Measurements from ENCODE around the gene LCE2D.
"Not testable (repeated sequence)": the region's sequence is repeated elsewhere in the genome, so short reads cannot be mapped to it uniquely, and the experiment has no call there.

The LCE2D gene, protein sequence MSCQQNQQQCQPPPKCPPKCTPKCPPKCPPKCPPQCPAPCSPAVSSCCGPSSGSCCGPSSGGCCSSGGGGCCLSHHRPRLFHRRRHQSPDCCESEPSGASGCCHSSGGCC

GRCh38 chr1:152663098-152663497 lies at the start of gene LCE2D:
TSS of gene LCE2D (plus strand) at chr1:152663380. CDS start at chr1:152664106, 726 bp downstream.
- no peak for DNase-seq

DNA sequence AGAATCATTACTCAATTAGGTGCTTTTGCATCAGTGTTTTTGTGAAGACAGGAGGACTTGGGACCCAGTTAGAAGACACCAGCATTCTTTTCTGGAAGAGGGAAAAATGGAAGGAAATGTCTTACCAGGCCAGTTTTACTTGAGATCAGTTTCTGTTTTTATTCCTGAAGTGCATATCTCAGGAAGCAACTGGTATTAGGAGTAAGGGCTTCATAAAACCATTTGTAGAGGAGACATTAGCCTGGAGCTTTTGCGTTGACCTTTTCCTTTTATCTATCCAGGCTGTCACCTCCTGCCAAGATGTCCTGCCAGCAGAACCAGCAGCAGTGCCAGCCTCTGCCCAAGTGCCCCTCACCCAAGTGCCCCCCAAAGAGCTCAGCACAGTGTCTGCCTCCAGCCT lies 49.7 kb upstream of the LCE2D start, which contains the start of gene LCE3B:
LCE3B (plus strand) TSS at position 301 of the 400 bp plus-strand sequence; CDS start at position 301, 0 bp downstream.
- no peak for DNase-seq

DNA sequence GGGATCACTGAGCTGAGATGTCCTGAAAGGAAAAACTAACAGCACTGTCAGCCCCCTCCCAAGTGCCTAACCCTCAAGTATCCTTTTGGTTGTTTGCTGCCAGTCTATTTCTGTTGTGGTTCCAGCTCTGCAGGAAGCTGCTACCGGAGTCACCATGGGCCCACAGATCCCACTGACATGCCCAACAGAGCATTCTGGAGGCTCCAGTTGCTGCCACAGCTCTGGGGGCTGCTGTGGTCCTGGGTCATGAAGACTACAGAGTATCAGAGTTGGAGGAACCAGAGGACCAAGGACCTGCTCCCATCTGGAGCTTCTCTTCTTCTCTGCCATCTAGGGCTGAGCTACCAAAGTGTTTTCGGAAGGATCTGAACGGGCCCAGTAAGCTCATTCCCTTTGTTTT lies 41.2 kb upstream of the LCE2D start:
- DNase-seq, result no peak

- no peak for DNase-seq
Observed at GRCh38 chr1:152622803-152623202, 40.4 kb upstream of the LCE2D start, which contains the start of gene LCE3A. TSS of gene LCE3A (minus strand) at chr1:152623103. CDS start at chr1:152623103, 0 bp downstream.

DNA sequence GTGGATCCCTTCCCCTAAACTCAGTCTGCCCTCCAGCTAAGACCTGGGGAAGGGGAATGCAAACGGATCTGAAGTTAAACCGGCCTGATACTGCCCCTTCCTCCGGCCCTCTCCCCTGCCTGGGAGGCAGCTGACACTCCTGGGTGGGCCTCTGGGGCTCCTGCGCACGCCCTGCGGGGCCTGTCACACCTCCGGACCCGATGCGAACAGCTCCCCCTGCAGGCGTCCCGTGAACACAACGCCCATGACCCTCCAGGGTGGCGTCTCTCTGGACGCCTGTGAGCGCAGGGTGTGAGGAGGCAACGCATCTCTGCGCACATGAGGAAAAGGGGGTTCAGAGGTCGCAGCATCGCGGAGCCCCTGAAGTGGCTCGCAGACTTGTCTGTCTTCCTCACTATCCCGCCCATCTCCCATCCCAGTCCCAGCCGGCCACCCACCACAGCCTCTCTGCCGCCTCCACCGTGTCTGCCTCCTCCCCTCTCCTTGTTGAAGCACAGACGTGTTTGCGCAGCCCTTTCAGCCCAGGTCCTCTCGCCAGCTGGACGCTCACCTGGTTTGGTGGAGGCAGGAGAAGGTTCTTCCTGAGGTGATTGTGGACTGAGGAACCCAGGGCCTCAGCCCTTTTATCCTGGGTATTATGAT lies 39.9 kb upstream of the LCE2D start:
- no peak for DNase-seq

DNA sequence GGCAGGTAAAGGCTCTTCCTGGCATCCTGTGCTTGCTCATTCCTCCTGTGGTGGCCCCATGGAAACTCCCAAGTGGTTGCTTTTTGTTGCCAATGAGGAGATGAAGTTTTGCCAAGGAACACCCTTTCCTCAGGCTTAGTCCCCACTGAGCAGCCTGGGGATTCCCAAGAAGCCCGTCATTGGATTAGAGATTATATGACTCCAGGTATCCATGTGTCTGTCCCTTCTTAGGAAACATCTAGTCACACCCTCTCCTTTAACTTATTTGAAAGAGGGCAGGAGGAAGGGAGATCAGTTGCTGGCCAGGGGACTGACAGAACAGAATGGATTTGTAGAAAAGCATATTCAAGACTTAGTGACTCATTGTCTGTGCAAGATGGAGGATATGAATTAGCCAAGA lies 36.4 kb upstream of the LCE2D start:
- no peak for DNase-seq

- no peak for DNase-seq
Observed at GRCh38 chr1:152630596-152630995, 32.6 kb upstream of the LCE2D start.

DNA sequence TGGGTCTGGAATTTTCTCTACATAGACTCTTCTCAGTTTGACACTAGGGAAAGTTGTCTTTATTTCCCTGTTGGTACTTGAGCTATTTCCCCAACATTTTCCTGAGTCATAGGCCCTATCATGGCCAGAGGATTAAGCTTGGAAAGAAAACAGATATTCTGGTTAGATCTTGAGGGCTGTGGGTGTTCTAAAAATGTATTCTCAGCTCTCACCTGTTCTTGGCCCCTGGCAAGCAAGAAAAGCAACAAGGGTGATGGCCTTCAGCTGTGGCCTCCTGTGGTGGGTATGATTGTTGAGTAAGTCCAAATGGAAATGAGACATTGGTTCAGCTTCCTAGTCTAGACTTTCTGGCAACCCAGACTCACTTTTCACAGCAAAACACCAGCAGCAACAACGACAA lies 22.8 kb upstream of the LCE2D start:
- no peak for DNase-seq

GRCh38 chr1:152643945-152644344 lies 19.2 kb upstream of the LCE2D start:
- DNase-seq, result no peak

- DNase-seq, result no peak
Observed at GRCh38 chr1:152645146-152645545, 18.0 kb upstream of the LCE2D start.

DNA sequence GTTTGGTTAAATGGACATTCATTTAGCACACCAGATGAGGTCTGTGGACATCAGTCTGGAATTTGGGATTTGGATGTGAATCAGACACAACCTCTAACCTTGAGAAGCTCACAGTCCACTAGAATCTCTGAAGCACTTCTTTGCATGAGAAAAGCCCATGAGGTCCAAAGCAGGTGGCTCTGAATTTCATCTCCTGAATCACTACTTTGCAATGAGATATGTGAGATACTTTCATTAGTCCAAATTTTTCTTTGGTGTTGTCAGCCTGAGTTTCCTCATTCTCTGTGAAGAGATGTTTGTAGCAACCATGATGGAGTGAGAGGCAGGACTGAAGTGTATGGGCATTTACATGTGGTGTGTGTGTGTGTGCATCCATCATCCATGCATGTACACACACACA lies 16.5 kb upstream of the LCE2D start:
- no peak for DNase-seq

DNA sequence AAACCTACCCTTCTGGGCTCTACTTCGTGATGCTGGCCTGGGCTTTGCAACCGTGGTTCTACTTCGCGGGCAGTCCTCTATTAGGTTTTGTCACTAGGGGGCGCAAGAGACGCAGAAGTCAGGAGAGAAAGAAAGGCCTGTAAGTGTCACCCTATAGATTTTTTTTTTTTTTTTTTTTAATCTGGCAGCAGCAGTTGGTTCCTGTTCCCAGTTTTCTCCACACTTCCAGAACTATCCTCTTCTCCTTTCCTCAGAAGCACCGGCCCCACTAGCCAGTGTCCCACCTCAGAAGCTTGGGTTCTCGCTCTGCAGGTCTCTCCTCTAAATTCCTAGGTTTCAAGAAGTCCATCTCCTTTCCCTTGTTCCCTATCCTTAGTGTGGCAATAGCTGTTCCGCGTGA lies 9.1 kb upstream of the LCE2D start:
- peak; percentile 59 for DNase-seq

DNA sequence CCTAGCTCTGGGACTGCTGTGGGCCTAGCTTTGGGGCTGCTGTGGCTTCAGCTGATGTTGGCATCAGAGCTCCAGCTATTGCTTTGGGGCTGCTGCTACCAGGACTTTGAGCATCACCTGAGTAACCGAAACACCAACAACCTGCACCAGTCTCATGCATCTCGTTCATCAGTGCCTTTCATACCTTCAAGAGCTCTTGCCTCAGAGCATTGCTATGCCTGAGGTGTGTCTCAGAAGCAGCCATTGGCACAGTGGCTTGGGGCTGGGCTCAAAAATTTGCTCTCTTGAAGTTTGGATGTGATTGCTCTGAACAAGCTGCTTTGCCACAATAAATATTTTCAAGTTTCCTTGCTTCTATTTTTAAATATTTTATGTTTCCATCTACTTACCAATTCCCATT lies 6.7 kb upstream of the LCE2D start:
- DNase-seq, result no peak

DNA sequence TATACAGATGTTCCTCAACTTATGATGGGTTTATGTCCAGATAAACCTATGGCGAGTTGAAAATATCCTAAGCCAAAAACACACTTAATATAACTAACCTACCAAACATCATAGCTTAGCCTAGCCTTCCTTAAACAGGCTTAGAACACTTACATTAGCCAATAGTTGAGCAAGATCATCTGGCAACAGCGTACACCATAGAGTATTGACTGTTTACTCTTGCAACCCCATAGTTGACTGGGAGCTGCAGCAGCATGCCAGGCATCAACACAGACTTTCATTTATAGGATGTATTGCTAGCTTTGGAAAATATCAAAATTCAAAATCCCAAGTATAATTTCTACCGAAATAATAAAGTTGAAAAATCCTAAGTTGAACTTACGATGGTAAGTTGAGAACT lies 5.5 kb upstream of the LCE2D start:
- DNase-seq, result no peak

DNA sequence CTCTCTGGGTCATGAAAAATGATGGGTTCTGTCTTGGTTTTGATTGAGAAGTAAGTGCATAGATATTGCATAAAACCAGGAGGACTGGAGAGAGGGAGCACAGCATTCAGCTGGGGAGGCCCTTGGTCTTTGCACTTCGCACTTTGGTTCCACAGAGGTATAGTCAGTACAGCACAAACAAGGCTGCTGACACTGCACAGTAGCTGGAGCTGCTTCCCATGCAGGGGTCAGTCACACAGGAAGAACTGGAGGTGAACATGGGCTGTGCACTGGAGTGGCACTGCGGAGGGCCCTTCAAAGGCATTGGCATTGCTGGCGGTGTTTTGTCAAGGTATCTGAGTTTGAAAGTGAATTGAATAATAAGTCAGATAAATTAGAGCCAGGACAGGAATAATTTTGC lies 4.5 kb upstream of the LCE2D start:
- DNase-seq, result no peak

DNA sequence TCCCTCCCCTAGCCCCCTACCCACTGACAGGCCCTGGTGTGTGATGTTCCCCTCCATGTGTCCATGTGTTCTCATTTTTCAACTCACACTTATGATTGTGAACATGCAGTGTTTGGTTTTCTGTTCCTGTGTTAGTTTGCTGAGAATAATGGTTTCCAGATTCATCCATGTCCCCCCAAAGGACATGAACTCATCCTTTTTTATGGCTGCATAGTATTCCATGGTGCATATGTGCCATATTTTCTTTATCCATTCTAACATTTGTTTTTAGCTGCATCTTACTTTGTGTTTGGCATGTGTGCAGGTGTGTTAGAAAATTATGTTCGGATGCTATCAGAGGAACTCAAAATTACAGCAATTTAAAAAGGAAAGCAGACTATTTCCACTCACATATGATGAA lies 3.0 kb downstream of the LCE2D start:
- DNase-seq, result not testable (repeated sequence)

DNA sequence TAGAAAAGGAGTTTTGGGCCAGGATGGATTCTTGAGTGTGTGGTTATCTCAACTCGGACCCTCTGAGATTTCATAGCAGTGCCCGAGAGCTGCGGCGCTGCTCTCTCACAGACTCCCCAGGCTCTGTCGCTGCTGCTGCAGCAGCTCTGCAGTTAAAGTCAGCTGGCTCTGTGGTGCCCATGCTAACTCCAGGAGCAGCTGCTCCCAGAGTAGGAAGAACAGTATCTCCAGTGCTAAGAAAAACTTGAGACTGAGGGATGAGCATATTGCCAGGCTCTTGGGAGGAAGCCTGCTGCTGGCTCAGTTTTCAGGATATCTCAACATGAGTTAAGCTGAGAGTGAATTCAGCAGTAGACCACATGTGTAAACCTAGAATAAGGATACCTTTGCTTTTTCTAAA lies 4.5 kb downstream of the LCE2D start:
- no peak for DNase-seq

DNA sequence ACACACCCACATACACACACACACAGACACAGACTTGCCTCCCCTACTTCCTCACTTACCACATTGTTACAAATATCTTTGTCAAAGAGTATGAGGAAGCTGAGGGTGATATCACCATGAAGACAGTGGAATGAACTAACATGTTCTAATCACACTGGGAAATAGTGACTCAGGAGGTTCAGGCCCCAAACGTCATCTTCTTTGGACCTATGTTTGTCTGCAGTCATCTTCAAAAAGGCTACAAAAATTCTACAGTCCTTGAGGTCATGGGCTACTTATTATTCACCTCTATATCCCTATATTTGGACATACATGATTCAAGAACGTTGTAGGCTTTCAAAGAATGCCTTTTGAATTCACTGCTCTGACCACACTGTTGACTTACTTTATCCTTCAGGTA lies 9.8 kb downstream of the LCE2D start:
- DNase-seq, result no peak

GRCh38 chr1:152674983-152675382 lies 11.8 kb downstream of the LCE2D start, which contains the start of gene LCE2C:
TSS of gene LCE2C (plus strand) at chr1:152675279. CDS start at chr1:152676016, 737 bp downstream.
- not testable (repeated sequence) for DNase-seq

GRCh38 chr1:152679459-152679858 lies 16.3 kb downstream of the LCE2D start:
- no peak for DNase-seq

DNA sequence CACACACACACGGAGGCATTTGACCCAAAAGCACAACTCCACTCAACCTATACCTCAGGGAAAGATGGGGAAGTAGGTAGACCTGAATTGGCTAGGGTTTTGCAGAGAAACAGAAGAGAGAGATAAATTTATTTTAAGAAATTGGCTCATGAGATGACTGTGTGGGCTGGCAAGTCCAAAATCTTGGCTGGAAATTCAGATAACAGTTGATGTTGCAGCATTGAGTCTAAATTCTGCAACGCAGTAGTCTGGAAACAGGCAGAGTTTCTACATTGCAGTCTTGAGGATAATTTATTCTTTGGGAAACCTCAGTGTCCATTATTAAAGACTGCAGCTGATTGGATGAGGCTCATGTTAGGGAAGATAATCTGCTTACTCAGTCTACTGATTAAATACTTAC lies 18.4 kb downstream of the LCE2D start:
- no peak for DNase-seq

GRCh38 chr1:152683846-152684245 lies 20.7 kb downstream of the LCE2D start:
- DNase-seq, result no peak

GRCh38 chr1:152685823-152686222 lies 22.6 kb downstream of the LCE2D start, which contains the start of gene LCE2B:
TSS of gene LCE2B (plus strand) at chr1:152686123. CDS start at chr1:152686844, 721 bp downstream.
- not testable (repeated sequence) for DNase-seq

DNA sequence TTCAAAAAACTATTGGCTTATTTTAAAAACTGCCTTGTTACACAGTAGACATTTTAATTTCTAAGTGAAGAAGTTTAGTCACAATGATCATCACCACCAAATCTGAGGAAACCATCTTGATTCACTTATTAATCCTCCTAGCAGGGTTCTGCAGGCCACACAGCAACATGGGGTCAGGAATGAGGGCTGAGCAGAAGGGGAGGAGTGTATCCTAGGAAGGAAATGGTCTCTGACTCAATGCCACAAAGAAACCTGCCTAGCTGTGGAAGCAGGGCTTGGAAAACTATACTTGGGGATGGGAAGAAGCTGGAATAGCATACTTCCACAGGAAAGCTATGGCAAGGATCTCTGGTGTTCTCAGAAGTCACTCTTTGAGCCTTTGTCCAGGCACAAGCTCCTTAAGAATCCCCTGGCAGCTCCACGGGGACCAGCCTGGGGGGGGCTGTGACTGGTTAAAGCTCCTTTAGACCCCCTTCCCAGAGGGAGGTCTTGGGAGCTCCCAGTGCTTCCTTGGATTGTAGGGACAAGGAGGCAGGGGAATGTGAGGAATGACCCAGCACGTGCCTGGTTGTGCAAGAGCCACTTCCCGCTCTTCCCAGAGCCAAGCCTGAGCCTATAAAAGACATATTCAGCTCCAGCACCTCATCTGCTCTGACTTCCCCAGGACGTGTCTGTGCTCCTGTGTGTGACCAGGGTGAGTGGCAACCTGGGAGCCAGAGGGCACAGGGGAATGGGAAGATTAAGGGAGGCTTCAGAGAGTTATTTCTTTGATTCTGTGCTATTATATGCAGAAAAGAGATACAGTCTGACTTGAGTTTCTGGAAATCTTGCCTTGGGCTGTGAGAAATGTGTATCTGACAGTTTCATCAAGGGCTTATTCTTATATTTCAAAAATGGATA lies 34.8 kb downstream of the LCE2D start, which contains the start of gene LCE2A:
LCE2A (plus strand) TSS at position 645 of the 900 bp plus-strand sequence. CDS start 557 bp downstream, outside the sequence.
- no peak for DNase-seq
